Tongue (tissue), 3 donors: Measurements from ENCODE around the gene SMIM22. TPM values are rescaled to one million over a fixed set of nuclear protein-coding genes. Genes with fewer than 3 reads are reported as not detected.

ENCODE experiments used
- DNase-seq: peaks from one replicate; pipeline ENCODE4 v3.0.0-alpha.2; 2015
- small RNA-seq: library from RNA; depleted of rRNA; stranded (forward); fragments of <200 nt; gene quantifications from one replicate; pipeline ENCODE3, GENCODE V24; 2014; ENCODE audit warnings: low replicate concordance
- total RNA-seq: library from RNA; depleted of rRNA; stranded (reverse); fragments of >200 nt; gene quantifications from one replicate; pipeline ENCODE4 v1.2.3, GENCODE V29; 2014

The SMIM22 gene
- total RNA-seq, 1 donor from 2014 or later, result not detected

- DNase-seq, result no peak
These were observed 30.0 kb downstream of the SMIM22 start for GRCh38 chr16:4825196-4825595.

- DNase-seq, result no peak
These were observed 31.4 kb downstream of the SMIM22 start for GRCh38 chr16:4826526-4826925.

- no peak for DNase-seq
These were observed 31.8 kb downstream of the SMIM22 start for GRCh38 chr16:4826980-4827379.

- DNase-seq, result no peak
These were observed 33.6 kb downstream of the SMIM22 start for GRCh38 chr16:4828567-4829321.

GRCh38 chr16:4830408-4830807 lies 35.2 kb downstream of the SMIM22 start:
- DNase-seq, result no peak

- no peak for DNase-seq
These were observed 36.4 kb downstream of the SMIM22 start for GRCh38 chr16:4831616-4832015.

- no peak for DNase-seq
These were observed 37.7 kb downstream of the SMIM22 start for GRCh38 chr16:4832698-4833343.

GRCh38 chr16:4833584-4833983 lies 38.4 kb downstream of the SMIM22 start:
- DNase-seq, result no peak

- DNase-seq, result no peak
These were observed 41.6 kb downstream of the SMIM22 start for GRCh38 chr16:4836727-4837126.

GRCh38 chr16:4837733-4838501 lies 42.7 kb downstream of the SMIM22 start:
- no peak for DNase-seq

- no peak for DNase-seq
These were observed 44.8 kb downstream of the SMIM22 start for GRCh38 chr16:4839942-4840341.

- no peak for DNase-seq
These were observed 45.8 kb downstream of the SMIM22 start for GRCh38 chr16:4840984-4841383.

Small RNA genes lying within 50 kb of the gene (small RNA-seq; reads per million reads assigned to genes)
- not detected for gene RF00017

Other genes starting within 250 kb of the SMIM22 start
- 0.72 TPM for gene C16orf96, start 239.0 kb upstream of the SMIM22 start, total RNA-seq
- 13.3 TPM for gene UBALD1, start 180.5 kb upstream of the SMIM22 start, total RNA-seq
- gene MGRN1, start 170.5 kb upstream of the SMIM22 start, total RNA-seq, result 34.6 TPM
- 38.2 TPM for gene NUDT16L1, start 101.8 kb upstream of the SMIM22 start, total RNA-seq
- 20.7 TPM for gene ANKS3, start 61.1 kb upstream of the SMIM22 start, total RNA-seq
- gene DNAAF8, start 60.8 kb upstream of the SMIM22 start, total RNA-seq, result 0.41 TPM
- 23.6 TPM for gene ZNF500, start 28.2 kb upstream of the SMIM22 start, total RNA-seq
- gene SEPTIN12, start 7.0 kb upstream of the SMIM22 start, total RNA-seq, result not detected
- 12.6 TPM for gene ROGDI, start 7.3 kb downstream of the SMIM22 start, total RNA-seq
- 42.0 TPM for gene GLYR1, start 51.9 kb downstream of the SMIM22 start, total RNA-seq
- gene UBN1, start 52.1 kb downstream of the SMIM22 start, total RNA-seq, result 19.7 TPM
- 105 TPM for gene PPL, start 141.8 kb downstream of the SMIM22 start, total RNA-seq
- 3.1 TPM for gene SEC14L5, start 163.0 kb downstream of the SMIM22 start, total RNA-seq
- 4.4 TPM for gene NAGPA, start 238.6 kb downstream of the SMIM22 start, total RNA-seq